Femur (tissue), 1 donor: Measurements from ENCODE around the gene GTSF1L.

ENCODE experiments used
- DNase-seq: peaks from one replicate; pipeline ENCODE4 v3.0.0-alpha.2; 2017

Gene GTSF1L

DNA sequence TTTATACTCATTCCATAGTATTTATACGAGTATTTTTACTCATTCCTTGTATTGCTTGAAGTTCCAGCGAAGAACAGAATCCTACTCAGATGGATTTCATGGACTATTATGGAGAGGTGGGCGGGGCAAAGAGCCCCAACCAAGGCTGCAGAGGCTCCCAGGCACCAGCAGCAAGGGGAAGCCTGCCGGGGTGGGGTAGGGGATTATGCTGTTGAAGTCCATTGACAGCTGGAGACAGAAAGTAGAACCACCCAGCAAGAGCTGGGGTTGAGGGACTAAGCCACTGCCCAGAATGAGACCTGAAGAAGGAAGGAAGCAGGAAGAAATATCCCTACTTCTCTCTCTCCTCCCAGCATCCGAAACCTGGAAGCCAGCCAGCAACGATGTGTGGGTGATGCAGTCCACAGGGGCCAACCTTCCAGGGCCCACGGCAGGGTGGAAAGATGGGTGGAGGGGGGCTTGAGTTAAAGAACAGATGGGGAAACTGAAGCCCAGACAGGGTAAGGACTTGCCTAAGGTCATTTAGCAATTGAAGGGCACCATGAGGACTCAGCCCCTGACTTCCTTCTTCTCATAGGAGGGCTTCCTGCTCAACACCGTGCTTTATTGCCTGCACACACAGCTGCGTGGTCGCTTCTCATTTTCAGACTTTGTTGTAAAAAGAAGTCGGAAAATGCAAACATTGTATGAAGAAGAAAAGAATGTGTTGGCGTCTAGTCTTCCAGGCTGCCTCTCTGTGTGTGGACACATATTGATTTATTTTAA, 18.3 kb upstream of the GTSF1L start:
- no peak for DNase-seq

DNA sequence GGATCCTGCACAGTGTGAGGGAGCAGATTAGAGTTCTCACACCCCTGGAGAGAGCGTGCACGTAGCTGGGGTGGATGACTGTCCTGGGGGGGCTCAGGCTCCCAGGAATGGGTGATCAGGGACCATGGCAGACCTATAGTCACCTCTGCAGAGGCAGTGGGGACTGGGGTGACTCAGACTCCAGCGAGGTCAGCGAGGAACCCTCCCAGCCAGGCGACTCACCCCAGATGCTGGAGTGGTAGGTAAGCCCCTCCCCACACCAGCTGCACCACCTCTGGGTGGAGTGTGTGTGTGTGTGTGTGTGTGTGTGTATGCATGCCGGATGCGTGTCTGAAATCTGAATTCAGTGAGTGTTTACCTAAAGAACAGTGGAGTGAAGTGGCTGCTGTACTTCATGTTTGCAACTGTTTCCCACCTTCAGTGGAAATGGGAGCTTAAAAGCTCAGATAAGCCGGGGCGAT, 17.4 kb upstream of the GTSF1L start:
- DNase-seq: no peak

DNA sequence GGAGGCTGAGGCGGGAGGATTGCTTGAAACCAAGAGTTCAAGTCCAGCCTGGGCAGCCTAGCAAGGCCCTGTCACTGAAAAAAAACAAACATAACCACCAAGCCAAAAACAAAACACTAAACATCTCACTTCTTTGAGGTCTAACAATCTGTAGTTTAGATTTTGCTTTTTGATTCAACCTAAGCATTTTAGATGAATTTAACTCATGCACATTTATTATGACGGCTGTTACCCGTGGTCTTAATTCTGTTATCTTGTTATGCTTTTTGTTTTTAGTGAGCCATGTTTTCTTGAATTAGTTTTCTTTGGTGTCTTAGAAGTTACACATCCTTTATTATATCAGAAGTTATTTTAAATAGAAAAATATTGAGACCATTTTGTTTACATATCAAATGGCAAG, 13.8 kb upstream of the GTSF1L start:
- no peak for DNase-seq

DNA sequence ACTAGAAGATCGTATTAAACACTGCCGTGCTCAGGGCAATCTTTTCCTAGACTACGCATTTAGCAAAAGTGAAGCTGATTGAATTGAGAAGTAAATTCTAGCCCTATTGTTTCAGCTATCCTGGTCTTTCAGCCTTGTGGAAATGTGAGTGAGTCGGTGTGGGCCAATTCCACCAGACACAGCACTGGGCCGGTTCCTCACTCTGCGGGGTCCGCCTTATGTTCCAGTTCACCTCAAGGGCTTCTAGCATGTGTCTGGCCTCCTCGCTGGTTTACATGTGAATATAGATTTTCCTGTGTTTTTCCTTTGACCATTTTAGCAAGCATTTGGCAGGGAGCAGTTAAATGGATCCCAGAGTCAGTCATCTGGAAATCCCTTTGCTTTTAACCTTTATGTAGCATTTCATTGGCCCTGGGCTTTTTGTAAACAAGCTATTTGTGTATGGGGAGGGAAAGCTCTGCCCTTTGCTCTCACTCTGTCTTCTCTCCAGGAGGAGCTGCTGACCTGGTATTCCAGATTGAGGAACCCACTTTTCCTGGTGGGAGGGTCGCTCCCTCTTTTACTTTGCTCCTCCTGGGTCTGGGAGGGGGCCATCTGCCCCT, 12.4 kb upstream of the GTSF1L start:
- no peak for DNase-seq

DNA sequence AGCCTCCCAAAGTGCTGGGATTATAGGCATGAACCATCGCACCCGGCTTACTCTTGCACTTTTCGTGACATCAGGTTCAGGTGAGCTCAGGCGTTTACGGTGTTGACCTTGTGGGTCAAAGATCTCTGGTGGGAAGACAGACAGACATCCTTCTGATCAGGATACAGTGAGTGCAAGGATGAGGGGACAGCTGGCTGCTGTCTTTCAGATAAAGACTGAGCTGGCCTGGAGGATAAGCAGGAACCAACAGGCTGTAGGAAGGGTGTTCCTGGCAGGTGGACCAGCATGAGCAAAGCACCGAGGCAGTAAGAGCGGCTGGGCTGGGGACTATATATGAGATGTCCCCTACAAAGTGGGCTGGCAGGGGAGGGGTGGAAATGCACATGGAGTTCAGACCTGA, 11.1 kb upstream of the GTSF1L start:
- no peak for DNase-seq

DNA sequence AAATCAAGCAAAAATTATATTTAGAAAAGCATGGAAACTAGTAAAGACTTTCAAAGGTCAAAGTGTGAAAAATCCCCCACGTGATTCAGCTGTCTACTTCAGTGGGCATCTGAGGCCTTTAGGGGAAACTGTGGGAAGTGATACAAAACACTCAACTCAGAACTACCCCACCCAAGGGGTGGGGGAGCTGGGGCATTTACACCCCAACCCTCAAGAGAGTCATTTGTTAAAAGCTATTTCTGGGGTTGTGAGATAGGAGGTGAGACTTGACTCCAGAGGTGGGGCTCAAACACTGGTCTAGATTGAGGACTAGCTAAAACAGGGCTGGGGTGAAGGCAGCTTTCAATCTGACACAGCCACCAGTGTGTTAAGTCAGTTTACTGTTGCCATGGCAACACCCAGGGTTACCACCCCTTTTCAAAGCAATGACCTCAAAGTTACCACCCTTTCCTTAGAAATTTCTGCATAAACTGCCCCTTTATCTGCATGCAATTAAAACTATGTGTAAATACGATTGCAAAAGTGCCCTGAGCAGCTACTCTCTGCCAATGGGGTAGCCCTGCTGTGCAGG, 9.9 kb upstream of the GTSF1L start:
- no peak for DNase-seq

DNA sequence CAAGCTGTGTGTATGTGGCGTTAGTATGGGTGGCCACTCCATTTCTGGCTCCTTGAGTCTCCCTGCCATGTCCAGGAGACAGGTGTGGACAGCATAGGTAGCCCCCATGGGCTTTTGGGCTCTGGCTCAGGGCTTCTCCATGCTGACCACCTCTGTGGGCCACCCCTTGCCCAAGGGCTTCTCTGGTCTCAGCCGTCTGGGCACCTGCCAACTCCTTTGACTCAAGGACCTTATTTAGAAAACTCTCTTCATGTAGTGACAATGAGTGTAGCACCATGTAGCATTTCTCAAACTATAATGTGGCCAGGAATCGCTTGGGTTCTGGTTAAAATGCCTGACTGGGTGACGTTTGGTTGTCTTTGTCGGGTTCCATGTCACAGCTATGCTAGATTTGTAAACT, 5.1 kb upstream of the GTSF1L start:
- DNase-seq: no peak

DNA sequence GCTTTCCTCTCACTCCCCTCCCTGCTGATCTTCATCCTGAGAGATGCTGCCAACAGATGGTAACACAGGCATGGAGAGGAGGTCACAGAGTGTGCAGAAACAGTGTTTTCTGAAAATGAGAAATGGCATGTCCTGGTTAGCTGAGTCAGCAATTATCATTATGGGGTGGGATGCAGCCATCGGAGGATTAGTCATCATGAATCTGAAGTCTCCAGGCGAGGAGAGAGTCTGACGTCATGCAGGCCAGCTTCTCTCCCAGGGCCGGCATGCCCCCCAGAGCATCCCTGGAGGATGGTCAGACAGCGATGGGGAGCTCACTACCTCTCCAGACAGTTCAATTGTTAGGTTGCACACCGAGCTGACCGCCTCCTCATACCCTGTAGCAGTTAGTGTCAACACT, 4.7 kb upstream of the GTSF1L start:
- no peak for DNase-seq

DNA sequence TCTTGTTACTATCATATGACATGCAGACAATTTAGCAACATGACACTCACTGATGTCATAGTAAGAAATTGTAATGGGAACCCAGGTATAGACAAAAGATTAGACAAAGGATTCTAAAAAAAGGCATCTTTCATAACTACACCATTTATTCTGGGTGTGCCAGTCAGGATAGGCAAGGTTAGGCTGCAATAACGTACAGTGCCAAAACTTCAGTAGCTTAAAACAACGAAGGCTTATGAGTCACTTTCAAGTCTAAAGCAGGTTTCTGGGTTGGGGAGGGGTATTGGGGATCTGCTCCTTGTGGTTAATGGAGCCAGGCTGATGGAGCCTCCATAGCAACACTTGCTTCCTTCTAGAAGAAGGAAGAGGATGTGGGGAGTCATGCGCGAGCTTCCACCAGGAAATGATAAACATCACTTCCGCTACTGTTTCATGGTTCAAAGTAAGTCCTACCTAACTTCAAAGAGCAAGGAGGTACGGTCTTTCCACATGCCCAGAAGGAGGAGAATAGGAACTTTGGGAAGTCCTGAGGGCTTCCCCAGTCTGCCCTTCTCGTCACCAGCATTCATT, 2.0 kb upstream of the GTSF1L start:
- DNase-seq: no peak

DNA sequence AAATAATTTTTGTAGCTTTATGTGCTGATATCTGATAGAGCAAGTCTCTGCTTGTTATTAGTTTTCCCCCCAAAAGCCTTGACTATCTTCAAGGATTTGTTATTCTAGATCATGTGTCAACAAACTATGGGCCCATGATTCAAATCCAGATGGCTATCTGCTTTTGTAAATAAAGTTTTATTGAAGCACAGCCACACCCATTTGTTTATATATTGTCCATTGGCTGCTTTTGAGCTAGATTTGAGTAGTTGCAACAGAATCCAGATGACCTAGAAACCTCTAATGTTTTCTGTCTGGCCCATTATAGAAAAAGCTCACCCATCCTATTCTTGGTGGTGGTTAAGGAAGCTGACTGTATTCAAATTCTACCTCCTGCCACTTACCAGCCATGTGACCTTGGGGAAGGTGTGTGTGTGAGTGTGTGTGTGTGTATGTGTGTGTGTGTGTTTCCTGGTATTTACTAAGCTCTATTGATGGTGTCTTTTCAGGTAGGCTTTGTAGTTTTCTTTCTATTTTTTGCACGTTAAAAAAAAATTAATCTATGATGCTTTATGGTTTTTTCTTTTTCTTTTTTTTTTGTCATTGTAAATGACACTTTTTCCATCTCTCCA, 1.3 kb upstream of the GTSF1L start:
- DNase-seq: no peak

DNA sequence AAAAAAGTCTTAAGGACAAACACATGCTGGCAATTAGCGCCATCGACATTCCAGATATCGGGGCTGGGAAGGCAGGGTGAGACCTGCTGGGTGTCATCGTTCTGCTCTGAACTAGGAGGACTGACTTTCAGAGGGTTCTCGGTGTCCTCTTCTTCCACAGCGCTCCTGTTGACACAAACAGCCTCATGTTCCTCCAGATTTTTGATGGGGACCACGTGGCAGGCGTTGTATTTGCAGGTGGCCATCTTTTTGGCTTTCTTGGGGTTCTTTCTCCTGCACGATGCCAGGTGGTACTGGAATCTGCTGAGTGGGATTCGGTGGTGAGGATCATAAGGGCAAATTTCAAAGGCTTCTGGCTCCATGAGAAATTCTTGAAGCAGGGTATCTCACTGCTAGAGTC, 469 bp downstream of the GTSF1L start:
- no peak for DNase-seq

DNA sequence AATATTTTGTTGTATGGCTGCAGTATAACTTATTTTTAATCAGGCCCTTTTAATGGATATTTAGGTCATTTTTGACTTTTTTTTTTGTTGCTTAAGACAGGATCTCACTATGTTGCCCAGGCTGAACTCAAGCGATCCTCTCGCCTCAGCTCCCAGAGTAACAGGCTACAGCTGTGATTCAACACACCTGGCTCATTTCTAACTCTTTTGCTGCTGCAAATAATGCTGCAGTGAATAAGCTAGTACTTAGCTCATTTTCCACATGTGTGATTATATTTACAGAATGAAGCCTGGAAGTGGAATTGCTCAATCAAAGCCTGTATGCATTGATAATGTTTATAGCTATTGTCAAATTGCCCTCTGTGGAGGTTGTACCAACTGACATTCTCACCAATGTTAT, 1.1 kb downstream of the GTSF1L start:
- no peak for DNase-seq

DNA sequence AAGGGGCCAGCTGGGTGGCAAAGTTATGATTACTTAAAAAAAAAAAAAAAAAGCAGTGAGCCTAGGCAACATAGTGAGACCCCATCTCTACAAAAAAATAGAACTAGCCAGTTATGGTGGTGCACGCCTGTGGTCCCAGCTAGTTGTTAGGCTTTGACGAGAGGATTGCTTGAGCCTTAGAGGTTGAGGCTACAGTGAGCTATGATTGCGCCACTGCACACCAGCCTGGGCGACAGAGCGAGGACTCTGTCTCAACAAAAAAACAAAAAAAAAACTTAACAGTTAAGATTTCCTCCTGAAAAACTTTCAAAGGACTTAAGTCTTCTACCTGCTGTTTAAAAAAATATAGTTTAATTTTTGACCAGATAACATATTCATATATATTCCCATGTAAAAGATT, 2.4 kb downstream of the GTSF1L start:
- no peak for DNase-seq

DNA sequence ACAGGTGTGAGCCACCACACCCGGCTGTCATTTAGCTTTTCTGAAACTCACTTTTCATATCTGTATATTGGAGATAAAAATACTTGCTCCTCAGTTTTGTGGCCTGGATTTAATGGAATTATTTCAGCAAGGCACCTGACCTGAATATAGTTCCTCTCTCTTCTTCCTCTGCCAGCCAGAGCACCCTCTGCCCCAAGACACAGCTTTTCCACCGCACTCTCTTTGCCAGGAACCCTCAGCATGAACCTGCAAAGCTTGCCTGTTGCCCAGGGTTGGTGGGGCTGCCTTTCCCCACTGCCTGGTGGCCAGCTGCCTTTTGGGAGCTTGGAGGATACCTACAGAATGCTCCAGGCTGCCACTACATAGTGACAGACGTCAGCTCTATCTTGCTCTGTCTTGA, 3.1 kb downstream of the GTSF1L start:
- no peak for DNase-seq

DNA sequence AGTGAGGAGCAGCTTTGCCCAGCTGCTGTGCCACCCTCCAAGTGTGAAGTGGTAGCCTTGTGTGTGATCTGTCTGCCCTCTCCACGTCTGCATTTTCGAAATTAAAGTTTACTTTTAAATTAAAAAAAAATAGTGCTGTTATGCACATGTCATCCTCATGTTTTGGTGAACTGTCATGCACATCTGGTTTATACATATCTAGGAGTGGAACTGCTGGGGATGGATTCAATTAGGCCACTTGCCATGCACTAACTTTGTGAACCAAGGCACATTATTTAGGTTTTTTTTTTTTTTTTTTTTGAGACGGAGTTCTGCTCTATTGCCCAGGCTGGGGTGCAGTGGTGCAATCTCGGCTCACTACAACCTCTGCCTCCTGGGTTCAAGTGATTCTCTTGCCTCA, 3.6 kb downstream of the GTSF1L start:
- no peak for DNase-seq

DNA sequence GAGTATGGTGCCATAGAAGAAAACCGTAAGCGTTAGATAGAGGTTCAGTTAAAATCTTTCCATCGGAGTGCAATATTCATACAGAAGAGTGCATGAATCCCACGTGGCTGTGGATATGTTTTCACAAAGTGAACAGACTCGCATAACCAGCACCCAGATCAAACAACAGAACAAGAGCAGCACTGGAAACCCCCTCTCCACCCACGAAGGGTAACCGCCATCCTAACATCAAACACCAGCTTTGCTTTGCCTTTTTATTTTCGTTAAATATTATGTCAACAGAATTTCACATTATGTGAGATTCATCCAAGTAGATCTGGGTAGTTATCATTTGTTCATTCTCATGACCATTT, 4.7 kb downstream of the GTSF1L start:
- no peak for DNase-seq

DNA sequence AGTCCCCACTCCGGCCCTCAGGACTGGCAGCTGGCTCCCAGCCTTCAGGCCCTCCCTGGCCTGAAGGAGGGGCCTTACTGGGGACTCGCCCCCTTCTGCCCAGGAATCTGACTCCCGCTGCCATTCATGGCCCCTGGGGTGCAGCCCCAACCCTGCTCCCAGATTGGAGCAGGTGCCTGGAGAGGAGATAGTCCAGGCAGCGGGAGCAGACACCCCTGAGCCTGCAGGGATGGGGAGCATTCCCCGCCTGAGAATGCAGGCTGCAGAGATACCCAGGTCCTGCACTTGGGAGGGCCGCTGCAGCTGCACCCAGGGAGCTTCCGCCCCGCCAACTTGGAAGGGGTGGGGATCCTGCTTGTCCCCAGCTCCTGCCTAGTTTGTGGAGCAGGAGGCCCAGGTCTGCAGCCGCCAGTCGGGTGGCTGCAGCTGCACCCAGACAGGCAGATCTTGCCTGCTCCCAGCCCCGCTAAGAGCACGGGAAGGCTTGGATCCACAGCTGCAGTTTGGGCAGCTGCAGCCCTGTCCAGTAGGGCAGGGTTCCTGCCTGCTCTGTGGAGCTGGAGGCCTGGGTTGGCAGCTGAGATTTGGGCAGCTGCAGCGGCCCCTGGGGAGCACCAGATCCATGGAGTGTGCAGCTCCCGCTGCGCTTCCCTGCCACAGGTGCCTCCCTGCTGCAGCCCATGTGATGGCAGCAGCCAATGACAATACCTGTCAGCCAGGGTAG, 5.2 kb downstream of the GTSF1L start:
- DNase-seq: peak; percentile 65

DNA sequence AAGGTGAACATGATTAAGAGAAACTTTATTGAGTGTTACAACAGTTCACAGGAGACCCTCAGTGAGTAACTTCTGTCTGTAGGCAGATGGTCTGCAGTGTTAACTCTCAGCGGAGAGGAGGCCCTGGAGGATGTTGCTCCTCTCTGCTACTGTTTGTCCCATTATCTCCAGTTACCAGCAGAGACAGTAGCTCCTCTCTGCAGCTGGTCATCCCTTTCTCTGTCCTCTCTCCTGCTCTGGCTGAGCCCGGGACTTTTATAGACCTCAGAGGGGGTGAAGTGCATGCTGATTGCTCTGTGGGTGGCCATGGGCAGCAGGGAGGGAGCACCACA, 5.7 kb downstream of the GTSF1L start:
- no peak for DNase-seq

DNA sequence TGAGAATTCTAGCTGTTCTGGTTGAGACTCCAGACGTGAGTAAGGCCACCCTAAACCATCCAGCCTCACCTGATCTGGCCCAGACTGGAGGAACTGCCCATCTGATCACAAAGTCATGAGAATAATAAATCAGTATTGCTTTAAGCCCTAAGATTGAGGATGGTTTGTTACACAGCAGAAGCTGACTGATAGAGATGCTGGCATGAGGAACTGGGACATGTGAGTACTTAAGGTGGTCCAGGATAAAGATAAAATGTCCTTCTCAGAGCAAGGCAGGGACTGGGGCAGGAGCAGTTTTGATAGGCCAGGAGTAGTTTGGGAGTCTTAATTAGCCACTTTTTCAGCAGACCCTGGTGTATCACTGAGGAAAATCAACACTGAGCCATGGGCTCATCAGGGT, 6.8 kb downstream of the GTSF1L start:
- no peak for DNase-seq

DNA sequence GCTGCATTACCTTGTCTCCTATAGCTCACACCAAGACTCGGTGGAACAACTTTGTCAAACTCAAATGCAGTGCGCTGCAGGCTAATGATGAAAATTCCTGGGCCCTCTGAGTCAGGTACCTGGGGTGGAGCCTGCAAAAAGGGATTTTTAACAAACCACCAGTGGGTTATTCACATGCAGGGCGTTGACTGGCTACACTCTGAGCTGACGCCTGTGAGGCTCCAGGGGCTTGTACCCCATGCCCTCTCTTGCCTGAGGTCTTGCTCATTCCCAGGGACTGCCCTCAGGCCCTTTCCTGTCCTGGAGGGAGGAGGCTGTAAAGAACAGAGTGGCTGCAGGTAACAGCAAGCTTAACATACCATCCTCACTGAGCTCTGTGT, 9.2 kb downstream of the GTSF1L start:
- no peak for DNase-seq

DNA sequence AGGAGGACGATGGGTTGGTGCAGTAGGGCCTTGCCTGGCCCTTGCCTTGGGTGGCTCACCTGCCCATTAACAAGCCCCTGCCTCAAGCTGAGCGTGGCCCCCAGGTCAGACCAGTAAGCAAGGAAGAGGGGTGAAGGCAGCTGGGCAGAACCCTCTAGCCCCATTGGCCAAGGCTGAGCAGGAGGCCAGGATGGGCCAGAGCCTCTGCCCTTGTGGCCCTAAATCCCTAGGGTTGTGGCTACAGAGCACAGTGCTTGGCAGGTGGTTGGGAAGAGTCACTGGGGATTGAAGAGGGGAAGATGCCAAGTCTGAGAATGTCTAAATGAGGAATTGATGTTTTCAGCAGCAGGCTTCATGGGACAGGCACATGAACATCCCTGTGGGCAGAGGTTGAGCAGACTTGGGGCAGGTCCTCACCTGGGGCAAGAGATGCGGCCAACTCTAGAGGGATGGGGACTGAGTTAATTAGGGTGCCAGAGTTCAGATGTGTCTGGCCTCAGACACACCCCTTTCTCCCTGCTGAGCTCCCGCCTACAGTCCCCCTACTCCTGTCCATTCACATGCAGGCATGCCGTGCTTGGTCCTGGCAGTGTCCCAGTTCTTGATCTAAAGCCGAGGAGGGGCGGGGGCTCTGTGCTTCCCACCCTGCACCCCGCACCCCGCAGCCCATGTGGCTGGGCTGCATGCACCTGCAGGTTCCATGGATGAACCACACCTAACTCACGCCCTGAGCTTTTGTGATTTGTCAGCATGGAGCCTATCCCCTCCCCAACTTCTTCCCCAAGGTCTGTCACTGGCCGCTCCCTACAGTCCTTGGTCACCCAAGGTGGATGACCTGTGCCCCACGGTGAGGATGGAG, 9.8 kb downstream of the GTSF1L start:
- DNase-seq: no peak

DNA sequence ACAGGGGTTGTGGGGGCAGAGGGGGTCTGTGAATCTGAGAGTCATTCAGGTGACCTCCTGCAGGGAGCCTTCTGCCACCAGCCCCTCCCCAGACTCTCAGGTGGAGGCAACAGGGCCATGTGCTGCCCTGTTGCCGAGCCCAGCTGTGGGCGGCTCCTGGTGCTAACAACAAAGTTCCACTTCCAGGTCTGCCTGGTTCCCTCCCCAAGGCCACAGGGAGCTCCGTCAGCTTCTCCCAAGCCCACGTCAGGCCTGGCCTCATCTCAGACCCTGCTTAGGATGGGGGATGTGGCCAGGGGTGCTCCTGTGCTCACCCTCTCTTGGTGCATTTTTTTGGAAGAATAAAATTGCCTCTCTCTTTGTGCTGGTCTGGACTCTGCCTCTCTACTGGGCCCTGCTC, 10.7 kb downstream of the GTSF1L start:
- no peak for DNase-seq
